ENCODE measurements around the gene UMOD. TPM values are rescaled to one million over a fixed set of nuclear protein-coding genes. Genes with fewer than 3 reads are reported as not detected.

Gene UMOD
- total and polyA plus RNA-seq, 7 donors, result not detected

DNA sequence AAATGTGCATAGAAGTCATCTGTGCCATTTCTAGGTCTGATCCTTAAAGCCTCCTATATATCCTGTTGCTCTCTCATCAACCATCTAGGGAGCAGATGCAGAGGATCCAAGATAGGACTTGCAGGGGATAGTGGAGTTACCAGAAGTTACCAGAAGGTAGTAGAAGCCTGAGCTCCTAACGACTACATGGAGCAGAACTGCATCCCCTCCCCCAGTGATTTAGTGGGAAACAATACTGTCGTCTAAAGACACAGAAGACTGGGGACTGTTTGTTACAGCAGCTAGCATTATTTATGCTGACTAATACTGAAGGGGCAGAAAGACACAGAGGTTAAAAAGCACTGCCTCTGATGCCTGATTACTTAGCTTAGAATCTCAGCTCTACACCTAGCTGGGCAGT, 41.0 kb downstream of the UMOD start:
- Histone ChIP-seq H3K4me1 (no peaks in the 10 kb centered on the region), H3K36me3 (no peaks in the 10 kb centered on the region), H3K27me3 (no peaks in the 10 kb centered on the region), H3K27ac (no peak overlapping the region), H3K4me3 (no peak overlapping the region), H3K9me3 (no peaks in the 10 kb centered on the region)
- no peak for DNase-seq
- 80 to 88% methylated on average over 2 of the region's 2 CpGs for WGBS, 2 donors
- intact Hi-C loops (cut with DNase I), result no loop called here
- TF ChIP-seq POLR2A (IDR thresholded peaks at IDR 0.05), result no peak
- TF ChIP-seq POLR2AphosphoS5 (IDR thresholded peaks at IDR 0.05), result no peak
- TF ChIP-seq, protein P1, sequence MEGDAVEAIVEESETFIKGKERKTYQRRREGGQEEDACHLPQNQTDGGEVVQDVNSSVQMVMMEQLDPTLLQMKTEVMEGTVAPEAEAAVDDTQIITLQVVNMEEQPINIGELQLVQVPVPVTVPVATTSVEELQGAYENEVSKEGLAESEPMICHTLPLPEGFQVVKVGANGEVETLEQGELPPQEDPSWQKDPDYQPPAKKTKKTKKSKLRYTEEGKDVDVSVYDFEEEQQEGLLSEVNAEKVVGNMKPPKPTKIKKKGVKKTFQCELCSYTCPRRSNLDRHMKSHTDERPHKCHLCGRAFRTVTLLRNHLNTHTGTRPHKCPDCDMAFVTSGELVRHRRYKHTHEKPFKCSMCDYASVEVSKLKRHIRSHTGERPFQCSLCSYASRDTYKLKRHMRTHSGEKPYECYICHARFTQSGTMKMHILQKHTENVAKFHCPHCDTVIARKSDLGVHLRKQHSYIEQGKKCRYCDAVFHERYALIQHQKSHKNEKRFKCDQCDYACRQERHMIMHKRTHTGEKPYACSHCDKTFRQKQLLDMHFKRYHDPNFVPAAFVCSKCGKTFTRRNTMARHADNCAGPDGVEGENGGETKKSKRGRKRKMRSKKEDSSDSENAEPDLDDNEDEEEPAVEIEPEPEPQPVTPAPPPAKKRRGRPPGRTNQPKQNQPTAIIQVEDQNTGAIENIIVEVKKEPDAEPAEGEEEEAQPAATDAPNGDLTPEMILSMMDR (IDR thresholded peaks at IDR 0.05), result no peak
- no peak for TF ChIP-seq EP300 (IDR thresholded peaks at IDR 0.05)

DNA sequence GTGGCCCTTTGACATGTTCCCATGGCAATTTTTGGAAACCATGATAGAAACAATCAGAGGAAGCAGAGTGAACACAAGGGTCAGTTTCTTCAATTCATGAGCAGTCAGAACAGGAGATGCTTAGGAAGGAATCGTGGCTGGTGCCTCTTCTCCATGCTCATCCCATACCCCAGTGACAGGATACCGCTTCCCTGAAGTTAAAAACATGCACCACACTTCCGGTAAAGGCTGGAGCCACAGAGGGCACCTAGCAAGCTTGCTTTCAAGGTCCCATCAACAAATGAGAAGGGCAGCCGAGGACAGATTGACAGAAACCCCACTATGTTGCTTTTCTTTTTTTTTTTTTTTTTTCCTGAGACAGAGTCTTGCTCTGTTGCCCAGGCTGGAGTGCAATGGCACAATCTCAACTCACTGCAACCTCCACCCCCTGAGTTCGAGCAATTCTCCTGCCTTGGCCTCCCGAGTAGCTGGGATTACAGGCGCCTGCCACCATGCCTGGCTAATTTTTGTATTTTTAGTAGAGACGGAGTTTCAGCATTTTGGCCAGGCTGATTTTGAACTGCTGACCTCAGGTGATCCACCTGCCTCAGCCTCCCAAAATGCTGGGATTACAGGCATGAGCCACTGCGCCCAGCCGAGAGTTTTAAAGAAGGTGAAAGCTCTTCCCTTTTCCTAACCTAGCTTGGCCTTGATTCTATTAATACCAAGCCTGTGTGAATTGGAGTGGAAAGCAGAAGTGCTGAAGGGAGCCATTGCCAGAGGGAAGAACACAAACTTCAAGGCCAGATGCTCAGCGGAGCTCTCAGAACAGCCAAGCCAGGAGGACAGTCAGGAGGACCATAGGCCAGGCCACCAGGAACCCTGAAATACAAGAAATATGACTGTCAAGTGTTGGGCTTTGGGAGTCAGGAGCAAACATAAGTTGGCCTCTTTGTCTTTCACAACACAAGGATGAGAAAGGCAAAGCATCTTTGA, 41.8 kb downstream of the UMOD start:
- no peak overlapping the region for H3K4me3 ChIP-seq
- intact Hi-C loops (cut with DNase I), result no loop called here
- no peaks in the 10 kb centered on the region for H3K36me3 ChIP-seq
- H3K4me1 ChIP-seq, result no peaks in the 10 kb centered on the region
- DNase-seq, result no peak
- H3K27me3 ChIP-seq, result no peaks in the 10 kb centered on the region
- TF ChIP-seq EP300 (IDR thresholded peaks at IDR 0.05) (no peak), POLR2A (IDR thresholded peaks at IDR 0.05) (no peak), POLR2AphosphoS5 (IDR thresholded peaks at IDR 0.05) (no peak)
- TF ChIP-seq, protein P1 (IDR thresholded peaks at IDR 0.05), result no peak
- 84 to 92% methylated on average over 11 of the region's 11 CpGs for WGBS, 2 donors
- H3K9me3 ChIP-seq, result no peaks in the 10 kb centered on the region
- H3K27ac ChIP-seq, result no peak overlapping the region

DNA sequence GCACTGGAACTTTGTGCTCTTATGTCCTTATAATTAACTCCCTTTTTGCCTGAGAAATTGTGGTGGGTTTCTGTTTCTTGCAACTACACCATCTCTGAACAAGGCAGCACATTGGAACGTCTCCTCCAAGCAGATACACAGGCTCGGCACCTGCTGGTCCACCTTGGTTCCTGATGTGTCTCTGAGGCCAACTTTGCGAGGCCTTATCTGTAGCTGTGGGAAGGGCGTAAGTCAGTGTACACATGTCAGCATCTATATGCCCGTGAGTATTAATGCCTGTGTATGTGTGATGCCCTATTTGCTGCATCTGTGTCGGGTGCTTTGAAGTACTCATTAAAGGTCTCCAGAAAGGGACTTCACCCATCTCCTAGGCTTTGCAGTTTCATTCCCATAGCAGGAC, 42.7 kb downstream of the UMOD start:
- Histone ChIP-seq H3K4me3 (no peak overlapping the region), H3K4me1 (no peaks in the 10 kb centered on the region), H3K9me3 (no peaks in the 10 kb centered on the region), H3K27ac (no peak overlapping the region), H3K27me3 (no peaks in the 10 kb centered on the region), H3K36me3 (no peaks in the 10 kb centered on the region)
- intact Hi-C loops (cut with DNase I), result no loop called here
- DNase-seq, result no peak
- 75 to 86% methylated on average over 6 of the region's 6 CpGs for WGBS, 2 donors
- TF ChIP-seq POLR2AphosphoS5 (IDR thresholded peaks at IDR 0.05) (no peak), EP300 (IDR thresholded peaks at IDR 0.05) (no peak), POLR2A (IDR thresholded peaks at IDR 0.05) (no peak)
- TF ChIP-seq, protein P1 (IDR thresholded peaks at IDR 0.05), result no peak

DNA sequence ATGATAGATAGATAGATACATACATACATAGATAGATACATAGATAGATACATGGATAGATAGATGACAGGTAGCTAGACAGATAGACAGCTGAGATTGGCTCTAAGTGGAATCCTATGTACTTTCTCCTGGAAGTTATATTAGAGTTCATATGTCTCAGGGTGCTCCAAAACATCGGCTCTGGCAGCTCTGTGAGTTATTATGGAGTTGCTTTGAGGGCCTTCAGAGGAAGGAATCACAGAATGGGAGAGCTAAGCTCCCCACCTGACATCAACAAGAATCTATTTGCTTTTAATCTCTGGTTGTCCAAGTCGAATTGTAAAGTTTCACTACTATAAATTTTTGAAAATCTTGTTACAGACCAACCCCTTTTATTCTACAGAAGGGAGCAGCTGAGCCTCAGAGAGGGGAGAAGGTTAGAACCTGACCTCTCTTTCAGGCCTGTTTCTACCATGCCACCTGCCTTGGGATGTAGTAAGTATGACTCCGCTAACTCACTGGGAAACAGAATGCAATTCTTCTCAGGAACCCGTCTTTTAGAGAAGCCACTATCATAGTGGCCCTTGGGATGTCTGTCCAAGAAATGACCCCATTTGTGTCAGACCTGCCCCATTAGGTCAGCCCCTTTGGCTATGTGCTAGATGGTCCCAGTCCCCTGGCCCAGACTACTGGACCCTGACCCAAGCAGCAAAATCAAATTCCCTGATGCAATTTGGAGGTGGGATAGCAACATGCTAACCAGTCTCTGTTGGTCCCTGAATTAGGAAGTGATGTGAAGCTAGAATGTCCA, 43.5 kb downstream of the UMOD start:
- H3K9me3 ChIP-seq, result no peaks in the 10 kb centered on the region
- WGBS, 2 donors, result 78 to 83% methylated on average over 4 of the region's 4 CpGs
- no peak overlapping the region for H3K4me3 ChIP-seq
- H3K27me3 ChIP-seq, result no peaks in the 10 kb centered on the region
- no peak for TF ChIP-seq POLR2A (IDR thresholded peaks at IDR 0.05)
- TF ChIP-seq, protein P1 (IDR thresholded peaks at IDR 0.05), result no peak
- TF ChIP-seq EP300 (IDR thresholded peaks at IDR 0.05), result no peak
- no peak for TF ChIP-seq POLR2AphosphoS5 (IDR thresholded peaks at IDR 0.05)
- intact Hi-C loops (cut with DNase I), result no loop called here
- no peak for DNase-seq
- no peak overlapping the region for H3K27ac ChIP-seq
- H3K36me3 ChIP-seq, result no peaks in the 10 kb centered on the region
- H3K4me1 ChIP-seq, result no peaks in the 10 kb centered on the region
